HG02610 (cell line): ENCODE measurements around the gene SWAP70.
"Not testable (repeated sequence)": the region's sequence is repeated elsewhere in the genome, so short reads cannot be mapped to it uniquely, and the experiment has no call there.

Source experiments
- ATAC-seq: cut with Tn5 transposase; IDR thresholded peaks from one replicate; pipeline ENCODE4 v1.9.1; 2021; ENCODE audit warnings: mild to moderate bottlenecking, moderate library complexity; ENCODE audit not compliant: unreplicated experiment

The SWAP70 gene

DNA sequence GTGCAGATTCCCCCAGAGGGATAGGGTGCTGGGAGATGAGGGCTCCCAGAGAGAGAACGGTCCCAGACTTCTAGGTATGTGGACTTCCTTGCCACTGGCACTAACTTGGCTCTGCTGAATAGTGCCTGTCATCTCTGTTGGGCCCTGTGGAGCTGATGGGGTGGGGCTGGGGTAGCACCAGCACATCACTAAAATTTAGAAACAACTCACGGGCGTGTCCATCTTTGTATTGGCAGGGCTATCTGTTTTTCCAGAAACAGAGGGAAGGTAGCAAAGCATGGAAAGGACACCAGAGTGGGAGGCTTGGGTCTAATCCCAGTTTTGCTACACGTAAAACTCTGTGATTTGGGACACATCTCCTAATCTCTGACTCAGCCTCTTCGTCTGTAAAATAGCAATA lies 25.8 kb downstream of the SWAP70 start:
- no peak for ATAC-seq

DNA sequence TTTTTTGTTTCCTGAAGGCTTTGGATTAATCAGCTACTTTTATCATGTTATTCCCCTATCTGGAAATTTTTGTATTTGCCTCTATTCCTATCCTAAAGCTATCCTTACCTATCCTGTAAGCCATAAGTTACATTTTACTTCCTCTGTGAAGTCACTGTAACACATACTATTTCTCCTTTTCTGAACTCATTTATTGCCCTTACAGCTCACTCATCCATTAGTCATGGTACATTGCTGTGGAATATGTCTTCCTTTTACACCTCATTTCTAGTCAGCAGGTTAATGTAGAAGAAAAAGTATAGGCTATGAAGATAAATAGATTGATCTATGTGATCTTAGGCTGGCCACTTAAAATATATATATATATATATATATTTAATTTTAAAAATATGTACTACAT lies 28.0 kb downstream of the SWAP70 start:
- no peak for ATAC-seq

DNA sequence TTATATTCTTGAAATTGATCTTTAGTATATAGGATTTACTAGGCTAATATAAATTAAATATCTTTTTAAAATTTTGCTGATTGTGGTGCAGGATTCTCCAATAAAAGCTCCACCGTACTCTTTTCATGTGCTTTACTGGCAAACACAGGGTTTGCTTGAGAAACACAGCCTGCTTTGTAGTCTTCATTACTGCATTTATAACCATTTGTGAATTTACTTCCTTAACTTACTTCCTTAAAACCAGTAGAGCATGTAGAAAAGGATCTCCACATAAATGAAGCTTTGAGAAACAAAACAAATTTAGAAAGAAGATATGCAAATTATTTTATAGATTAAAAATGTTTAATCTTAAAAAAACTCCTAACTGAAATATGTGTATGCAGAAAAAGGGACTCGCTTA lies 28.8 kb downstream of the SWAP70 start:
- ATAC-seq = no peak

DNA sequence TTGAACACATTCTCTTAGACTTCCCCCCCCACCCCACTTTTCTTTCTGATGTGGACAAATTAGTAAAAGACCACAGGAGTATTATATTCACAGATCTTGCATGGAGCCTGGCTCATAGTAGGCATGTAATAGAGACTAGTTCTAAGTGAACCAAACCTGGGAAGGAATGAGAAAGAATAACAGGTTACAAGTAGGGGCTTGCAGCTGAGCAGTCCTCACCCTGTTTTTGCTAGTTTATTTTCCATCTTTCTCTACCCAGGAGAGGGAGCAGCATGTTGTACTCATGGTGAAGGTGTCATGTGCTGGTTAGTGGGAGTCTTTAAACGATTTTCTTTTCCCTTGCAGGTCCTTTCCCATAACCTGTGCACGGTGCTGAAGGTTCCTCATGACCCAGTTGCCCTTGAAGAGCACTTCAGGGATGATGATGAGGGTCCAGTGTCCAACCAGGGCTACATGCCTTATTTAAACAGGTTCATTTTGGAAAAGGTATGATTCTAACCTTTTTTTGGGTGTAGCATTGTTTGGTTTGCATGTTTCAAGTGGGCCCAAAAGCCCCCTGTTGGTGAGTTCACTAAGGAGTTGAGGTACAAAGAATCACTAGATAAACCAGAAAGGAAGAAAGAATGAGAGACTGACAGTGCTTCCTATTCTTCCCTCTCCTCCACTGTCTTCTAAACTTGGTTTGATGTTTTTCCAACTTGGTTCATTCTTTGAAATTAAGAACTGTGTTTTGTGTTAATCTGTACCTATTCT lies 30.1 kb downstream of the SWAP70 start:
- no peak for ATAC-seq

DNA sequence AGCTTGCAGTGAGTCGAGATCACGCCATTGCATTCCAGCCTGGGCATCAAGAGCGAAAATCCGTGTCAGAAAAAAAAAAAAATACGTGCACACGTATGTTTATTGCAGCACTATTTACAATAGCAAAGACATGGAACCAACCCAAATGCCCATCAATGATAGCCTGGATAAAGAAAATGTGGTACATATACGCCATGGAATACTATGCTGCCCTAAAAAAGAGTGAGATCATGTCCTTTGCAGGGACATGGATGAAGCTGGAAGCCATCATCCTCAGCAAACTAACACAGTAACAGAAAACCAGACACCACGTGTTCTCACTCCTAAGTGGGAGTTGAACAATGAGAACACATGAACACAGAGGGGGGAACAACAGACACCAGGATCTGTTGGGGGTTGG lies 31.4 kb downstream of the SWAP70 start:
- not testable (repeated sequence) for ATAC-seq

DNA sequence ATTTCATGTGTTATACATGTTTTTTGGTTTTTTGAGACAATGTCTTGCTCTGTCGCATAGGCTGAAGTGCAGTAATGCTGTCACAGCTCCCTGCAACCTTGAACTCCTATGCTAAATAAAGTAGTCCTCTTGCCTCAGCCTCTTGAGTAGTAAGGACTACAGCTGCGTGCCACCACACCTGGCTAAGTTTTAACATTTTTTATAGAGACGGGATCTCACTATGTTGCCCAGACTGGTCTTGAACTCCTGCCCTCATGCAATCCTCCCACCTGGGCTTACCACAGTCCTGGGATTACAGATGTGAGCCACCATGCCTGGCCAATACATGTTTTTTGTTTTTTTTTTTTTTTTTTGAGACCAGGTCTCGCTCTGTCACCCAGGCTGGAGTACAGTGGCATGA lies 33.9 kb downstream of the SWAP70 start:
- ATAC-seq = no peak

DNA sequence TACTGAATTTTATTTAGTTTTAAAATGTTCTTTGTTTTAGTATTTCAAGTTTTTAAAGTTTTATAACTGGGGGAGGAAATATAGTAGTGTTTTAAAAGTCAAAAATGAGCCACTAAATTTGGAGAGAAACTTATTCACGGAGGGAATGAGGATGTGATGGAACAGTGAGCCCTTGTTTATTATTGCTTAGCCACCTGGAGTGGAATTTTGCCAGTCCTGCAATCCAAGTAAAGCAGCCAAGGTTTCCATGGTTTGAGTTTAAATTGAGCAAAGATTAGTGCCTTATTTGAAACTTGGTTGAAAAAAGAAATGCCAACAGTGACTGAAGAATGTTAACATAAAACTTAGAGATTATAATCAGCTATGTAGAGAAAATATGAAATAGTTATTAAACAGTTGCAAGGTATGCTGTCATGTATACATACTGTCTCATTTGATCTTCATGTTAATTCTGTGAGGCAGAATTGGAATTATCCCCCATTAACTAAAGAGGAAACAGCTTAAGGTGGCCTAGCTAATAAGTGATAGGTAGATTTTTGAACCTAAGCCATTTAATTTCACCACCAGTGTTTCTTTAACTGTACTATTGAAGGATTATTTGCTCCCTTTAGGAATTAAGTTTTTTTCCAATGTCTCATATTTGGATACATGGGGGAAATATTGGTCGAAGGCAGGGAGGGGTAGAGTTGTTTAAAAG lies 36.4 kb downstream of the SWAP70 start:
- no peak for ATAC-seq

DNA sequence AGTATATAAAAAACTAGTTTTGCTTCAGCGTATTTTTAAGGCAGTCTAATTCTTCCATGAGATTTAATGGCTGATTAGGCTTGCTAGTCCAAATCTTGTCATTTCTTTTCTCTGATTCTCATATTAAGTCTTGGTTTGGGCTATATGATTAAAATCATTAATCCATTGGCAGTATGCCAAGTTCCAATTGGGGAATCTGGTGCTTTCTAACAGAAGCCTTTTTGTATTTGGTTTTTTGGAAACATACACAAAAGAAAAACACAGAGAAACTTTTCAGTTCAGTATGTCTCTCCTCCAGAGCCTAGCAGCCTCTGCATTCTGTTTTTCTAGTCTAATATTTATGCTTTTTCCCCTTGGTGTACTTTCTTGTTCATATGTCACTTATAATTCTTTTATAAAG lies 37.9 kb downstream of the SWAP70 start:
- no peak for ATAC-seq

DNA sequence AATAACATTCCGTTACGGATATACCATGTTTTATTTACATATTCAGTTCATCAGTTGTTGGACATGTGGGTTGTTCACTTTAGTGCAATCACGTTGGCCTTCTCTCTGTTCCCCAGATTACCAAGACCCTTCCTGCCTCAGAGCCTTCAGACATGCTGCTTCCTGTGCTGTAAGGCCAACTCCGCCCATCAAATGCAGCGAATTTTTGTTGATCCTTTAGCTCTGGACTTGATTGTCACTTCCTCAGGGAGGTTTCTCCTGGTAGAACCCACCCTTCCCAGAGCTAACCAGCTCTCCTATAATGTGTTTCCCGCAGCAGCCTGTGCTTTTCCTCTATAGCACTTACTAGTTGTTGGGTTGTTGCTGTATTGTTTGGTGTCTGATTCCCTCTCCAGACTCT lies 39.4 kb downstream of the SWAP70 start:
- ATAC-seq = no peak

DNA sequence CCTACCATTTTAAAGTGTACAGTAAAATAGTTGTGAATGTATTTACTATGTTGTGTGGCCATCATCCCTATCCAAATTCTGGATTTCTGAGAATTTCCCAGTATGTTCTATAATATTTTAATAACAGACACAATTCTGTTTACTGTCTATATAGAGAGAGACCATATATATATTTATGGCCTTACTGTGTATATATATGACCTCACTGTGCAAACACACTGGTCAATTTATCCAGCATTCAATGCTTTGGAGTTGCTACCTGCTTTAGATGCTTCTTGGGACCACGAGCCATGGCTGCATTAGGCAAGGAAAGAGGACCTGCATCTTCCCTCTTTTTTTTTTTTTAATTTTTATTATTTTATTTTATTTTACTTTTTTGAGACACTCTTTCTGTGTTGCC lies 40.2 kb downstream of the SWAP70 start:
- no peak for ATAC-seq

DNA sequence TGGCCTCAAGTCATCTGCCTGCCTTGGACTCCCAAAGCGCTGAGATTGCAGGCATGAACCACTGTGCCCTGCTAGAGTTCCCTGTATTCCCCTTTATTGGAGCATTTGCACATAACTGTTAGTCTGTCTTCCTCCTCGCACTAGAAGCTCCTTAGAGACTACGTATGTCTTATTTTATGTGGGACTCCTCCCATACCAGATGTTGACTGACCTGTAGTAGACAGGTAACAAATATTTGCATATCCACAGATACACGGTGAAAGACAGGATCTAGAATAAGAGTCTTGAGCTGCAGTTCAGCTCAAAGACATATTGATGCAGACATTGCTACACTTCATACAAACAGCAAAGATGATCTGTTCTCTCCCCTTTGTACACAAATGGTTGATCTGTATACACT lies 40.7 kb downstream of the SWAP70 start:
- ATAC-seq = no peak

DNA sequence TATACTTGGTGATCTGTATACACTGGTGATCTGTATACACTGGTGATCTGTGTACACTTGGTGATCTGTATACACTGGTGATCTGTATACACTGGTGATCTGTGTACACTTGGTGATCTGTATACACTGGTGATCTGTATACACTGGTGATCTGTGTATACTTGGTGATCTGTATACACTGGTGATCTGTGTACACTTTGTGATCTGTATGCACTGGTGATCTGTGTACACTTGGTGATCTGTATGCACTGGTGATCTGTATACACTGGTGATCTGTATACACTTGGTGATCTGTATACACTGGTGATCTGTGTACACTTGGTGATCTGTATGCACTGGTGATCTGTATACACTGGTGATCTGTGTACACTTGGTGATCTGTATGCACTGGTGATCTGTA lies 41.5 kb downstream of the SWAP70 start:
- not testable (repeated sequence) for ATAC-seq

DNA sequence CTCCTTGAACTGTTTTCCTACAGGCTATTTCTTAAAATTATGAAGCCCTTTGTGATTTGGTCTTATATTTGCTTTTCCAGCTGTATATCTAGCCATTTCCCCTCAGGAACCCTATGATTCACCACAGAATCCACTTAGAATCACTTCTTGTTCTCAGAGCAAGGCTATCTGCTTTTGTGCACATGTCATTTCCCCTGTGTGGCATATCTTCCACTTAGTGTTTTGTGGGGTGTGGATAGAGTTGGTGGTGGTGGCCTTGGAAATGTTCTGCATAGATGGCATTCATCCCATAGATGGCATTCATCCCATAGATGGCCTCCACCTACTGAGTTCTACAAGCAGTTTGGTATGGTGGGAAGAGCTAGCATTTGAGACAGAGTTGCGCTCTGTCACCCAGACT lies 44.7 kb downstream of the SWAP70 start:
- no peak for ATAC-seq

DNA sequence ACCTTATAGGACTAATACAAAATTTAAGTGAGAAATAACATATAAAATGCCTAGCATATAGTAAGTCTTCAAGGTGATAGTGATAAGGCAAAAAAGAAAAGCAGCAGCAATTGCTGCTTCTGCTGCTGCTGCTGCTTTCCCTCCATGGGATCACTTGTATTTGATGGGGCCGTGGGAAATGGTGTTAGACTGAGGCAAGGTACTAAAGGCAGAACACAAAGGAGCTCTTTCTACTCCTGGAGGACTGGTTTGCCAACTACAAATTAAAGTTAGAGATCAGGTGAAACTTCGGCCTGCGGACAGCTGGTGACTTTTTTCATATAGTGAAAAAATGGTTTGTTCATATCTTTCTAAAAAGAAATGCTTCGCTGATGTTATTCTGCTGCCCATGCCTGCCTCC lies 46.3 kb downstream of the SWAP70 start:
- no peak for ATAC-seq

DNA sequence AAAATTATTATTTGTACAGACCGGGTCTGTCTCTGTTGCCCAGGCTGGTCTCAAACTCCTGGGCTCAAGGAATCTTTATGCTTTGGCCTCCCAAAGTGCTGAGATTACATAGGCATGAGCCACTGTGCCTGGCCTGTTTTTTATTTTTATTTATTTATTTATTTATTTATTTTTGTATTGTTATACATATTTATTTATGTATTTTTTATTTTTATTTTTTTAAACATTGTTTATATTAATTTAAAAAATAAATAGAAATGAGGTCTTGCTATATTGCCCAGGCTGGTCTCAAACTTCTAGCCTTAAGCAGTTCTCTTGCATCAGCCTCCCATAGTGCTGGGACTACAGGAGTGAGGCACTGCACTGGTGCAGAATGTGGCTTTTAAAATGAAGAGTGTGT lies 47.0 kb downstream of the SWAP70 start:
- no peak for ATAC-seq

DNA sequence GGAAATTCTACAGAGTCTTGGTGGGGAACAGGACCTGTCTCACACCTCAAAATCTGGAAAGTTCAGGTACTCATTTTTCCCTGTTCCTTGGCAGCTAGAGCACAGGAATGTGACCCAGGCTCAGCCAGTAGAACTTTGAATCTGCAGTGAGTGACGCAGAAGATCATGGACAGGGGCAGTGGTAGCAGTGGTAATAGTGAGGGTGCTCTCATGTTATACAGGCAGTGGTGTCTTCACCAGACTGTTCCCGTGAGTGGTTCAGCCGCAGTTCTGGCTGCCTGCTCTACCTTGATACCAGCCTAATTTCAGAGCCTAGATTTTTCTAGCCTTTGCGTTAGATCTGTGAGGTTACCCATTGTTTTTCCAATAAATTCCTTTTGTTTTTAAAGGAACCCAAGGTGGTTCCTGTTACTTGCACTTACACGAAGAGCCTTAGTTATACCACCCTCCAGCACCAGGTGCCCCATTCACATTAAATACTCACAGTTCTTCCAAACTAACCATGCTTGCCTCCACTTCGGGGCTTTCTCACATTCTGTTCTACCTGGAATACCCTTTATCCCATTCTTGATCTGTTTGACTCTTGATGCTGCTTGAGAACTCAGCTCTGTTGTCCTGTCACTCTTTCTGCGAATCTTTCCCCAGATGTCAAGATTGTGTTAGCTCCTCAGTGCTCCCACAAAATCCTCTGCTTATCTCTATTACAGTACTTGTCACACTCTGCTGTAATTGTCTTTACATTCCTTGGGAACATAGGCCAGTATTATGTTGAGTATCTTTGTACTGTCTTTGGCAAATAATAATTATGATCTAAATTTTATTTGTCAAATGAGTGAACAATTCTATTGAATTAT lies 47.8 kb downstream of the SWAP70 start:
- no peak for ATAC-seq

DNA sequence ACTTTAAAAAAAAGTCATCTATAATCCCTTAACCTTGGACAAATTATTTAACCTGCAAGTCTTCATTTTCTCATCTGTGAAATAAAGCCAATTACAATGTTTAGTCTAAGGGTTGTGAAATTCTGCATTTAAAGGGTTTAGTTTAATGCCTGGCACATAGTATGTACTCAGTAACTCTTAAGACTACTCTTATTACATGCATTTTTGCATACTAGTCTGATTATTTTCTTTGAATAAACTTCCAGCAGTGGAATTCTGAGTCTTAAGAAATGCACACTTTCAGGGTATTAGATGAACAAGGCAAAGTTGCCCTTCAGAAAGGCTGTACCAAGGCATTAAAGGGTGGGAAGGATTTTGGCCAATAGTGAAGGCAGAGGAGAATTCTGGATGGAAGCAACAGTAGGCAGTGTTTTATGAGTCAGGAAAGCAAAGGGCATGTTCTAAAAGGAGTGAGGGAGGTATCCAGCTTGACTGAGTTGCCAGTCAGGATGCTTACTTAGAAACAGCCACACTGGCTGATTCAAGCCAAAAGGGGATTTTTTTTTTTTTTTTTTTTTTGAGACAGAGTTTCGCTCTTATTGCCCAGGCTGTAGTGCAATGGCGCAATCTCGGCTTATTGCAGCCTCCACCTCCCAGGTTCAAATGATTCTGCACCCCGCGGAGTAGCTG lies 50.5 kb downstream of the SWAP70 start:
- no peak for ATAC-seq

DNA sequence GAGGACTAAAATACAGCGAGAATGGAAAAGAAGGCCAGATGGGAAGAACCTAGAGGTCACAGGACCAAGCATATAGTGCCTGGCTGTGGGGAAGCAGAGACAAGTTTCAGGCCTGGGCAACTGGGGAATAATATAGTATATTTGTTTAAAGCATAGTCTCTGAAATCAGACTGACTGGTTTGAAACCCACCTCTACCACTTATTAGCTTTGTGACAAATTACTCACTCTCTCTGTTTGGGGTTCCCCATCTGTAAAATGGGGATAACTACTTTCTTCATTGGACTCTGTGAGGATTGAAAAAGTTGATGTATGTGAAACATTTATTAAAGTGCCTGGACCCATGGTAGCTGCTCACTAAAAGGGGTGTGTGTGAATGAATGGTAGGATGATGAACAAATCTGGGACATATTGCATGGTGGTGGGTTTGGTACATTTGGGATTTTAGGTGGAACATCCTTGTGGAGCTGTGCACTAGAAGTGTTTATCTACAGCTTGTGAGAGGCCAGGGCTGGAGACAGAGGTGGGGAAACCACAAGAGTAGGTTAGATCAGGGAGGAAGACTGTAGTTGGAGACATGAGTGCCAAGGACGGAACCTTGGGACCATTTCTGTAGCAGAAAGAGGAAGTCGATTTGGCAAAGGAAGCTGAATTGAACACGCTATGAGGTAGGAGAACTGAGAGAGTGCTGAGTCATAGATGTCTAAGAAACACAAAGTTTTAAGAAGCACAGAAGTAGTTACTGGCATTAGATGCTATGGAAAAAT lies 52.6 kb downstream of the SWAP70 start:
- peak; percentile 82 for ATAC-seq

DNA sequence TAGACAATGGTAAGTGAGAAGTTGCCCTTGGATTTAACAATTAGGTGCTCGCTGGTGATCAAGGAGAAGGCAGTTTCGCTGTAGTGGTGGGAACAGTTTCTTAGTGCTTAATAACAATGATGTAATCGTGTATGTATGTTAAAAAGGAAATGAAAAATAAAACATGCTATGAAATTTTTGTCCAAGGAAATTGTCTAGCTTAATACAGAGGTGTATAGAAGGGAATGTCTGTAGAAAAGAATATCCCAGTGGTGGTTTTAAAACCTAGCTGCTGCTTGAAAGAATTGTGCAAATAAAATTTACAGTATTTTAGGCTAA lies 53.1 kb downstream of the SWAP70 start:
- no peak for ATAC-seq

DNA sequence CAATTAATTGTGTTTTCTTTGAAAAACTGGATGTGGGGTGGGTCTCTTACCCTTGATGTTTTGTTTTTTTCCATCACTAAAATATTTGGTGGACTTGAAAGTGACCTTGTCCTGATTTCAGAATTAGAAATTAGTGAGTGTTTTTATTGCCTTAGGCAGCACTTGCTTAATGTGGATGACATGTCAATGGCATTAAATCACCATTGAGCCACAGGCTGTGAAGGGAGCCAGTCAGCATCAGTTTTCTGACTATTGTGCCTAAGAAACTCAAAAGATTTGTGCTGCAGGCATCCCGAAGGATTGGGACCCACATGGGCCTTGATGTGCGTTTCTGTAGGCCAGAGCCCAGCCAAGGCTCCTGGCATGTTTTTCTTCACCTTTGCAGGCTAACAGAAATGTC lies 53.8 kb downstream of the SWAP70 start:
- ATAC-seq = no peak

DNA sequence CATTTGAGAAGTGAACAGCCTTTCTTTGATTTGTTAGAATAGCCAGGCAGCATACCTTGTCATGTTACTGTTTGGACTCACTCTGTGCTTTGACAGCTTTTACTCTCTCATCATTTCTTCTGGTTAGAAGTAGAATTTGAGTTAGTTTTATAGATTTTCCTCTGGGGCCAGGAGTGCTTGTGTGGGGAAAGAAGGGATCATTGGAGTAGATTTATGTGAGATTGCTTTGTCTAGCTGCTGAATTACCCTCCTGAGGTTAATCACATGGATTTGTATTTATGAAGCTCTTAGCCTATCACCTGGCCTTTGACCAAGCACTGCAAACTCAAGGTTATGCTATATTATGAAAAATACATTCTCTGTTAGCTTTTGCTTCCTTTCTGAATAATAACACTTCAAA lies 54.3 kb downstream of the SWAP70 start:
- ATAC-seq = no peak
